H9 (cell line): ENCODE measurements around the gene ANO10. TPM values are rescaled to one million over a fixed set of nuclear protein-coding genes. Genes with fewer than 3 reads are reported as not detected.

Experiments
- DNase-seq: peaks from one replicate; pipeline ENCODE4 v3.0.0-alpha.2; 2017
- H2AFZ ChIP-seq: one replicate; pipeline ENCODE4 v1.6.1; 2013; ENCODE audit warnings: mild to moderate bottlenecking, low read length, control low read depth, moderate library complexity
- H2AK5ac ChIP-seq: 2 replicates; pipeline ENCODE4 v1.6.1; 2013; ENCODE audit warnings: low read length, control low read depth, mixed read lengths; ENCODE audit not compliant: insufficient read length
- H2BK120ac ChIP-seq: one replicate; pipeline ENCODE4 v1.6.1; 2013; ENCODE audit warnings: low read depth, mild to moderate bottlenecking, low read length, control low read depth, inconsistent platforms; ENCODE audit not compliant: poor library complexity, severe bottlenecking
- H2BK12ac ChIP-seq: 2 replicates; pipeline ENCODE4 v1.6.1; 2013; ENCODE audit warnings: low read length, control low read depth, mixed read lengths, low read depth; ENCODE audit not compliant: insufficient read length
- H2BK15ac ChIP-seq: 2 replicates; pipeline ENCODE4 v1.6.1; 2013; ENCODE audit warnings: low read depth, low read length, control low read depth
- H2BK20ac ChIP-seq: one replicate; pipeline ENCODE4 v1.6.1; 2013; ENCODE audit warnings: low read depth, mild to moderate bottlenecking, low read length, control low read depth, inconsistent platforms; ENCODE audit not compliant: poor library complexity, severe bottlenecking
- H2BK5ac ChIP-seq: 2 replicates; pipeline ENCODE4 v1.6.1; 2013; ENCODE audit warnings: low read length, control low read depth, mixed read lengths; ENCODE audit not compliant: insufficient read length
- H3K14ac ChIP-seq: 2 replicates; pipeline ENCODE4 v1.6.1; 2013; ENCODE audit warnings: low read length, control low read depth; ENCODE audit not compliant: insufficient read depth
- H3K18ac ChIP-seq: 2 replicates; pipeline ENCODE4 v1.6.1; 2013; ENCODE audit warnings: low read depth, mild to moderate bottlenecking, mixed read lengths, low read length, control low read depth; ENCODE audit not compliant: insufficient read length
- H3K23ac ChIP-seq: 2 replicates; pipeline ENCODE4 v1.6.1; 2013; ENCODE audit warnings: low read length, control low read depth, mixed read lengths, low read depth; ENCODE audit not compliant: insufficient read length
- H3K23me2 ChIP-seq: 2 replicates; pipeline ENCODE4 v1.6.1; 2013; ENCODE audit warnings: low read depth, mild to moderate bottlenecking, mixed read lengths, low read length, control low read depth; ENCODE audit not compliant: insufficient read length, poor library complexity, severe bottlenecking
- H3K27ac ChIP-seq: 2 replicates; pipeline ENCODE4 v1.5.1; 2013; ENCODE audit warnings: low read length, control low read depth, mixed read lengths, low read depth; ENCODE audit not compliant: insufficient read length
- H3K27me3 ChIP-seq: 2 replicates; pipeline ENCODE4 v1.6.1; 2013; ENCODE audit warnings: low read length, control low read depth, inconsistent platforms; ENCODE audit not compliant: insufficient read depth
- H3K4ac ChIP-seq: 2 replicates; pipeline ENCODE4 v1.6.1; 2013; ENCODE audit warnings: low read depth, mild to moderate bottlenecking, control low read depth, inconsistent platforms, low read length, moderate library complexity
- H3K4me1 ChIP-seq: 2 replicates; pipeline ENCODE4 v1.6.1; 2013; ENCODE audit warnings: low read length, control low read depth, inconsistent platforms; ENCODE audit not compliant: insufficient read depth
- H3K4me2 ChIP-seq: 2 replicates; pipeline ENCODE4 v1.6.1; 2013; ENCODE audit warnings: low read length, control low read depth, mixed read lengths; ENCODE audit not compliant: insufficient read length, insufficient read depth
- H3K56ac ChIP-seq: 2 replicates; pipeline ENCODE4 v1.6.1; 2013; ENCODE audit warnings: low read depth, mild to moderate bottlenecking, mixed read lengths, low read length, control low read depth; ENCODE audit not compliant: insufficient read length
- H3K79me1 ChIP-seq: 2 replicates; pipeline ENCODE4 v1.6.1; 2013; ENCODE audit warnings: low read depth, mild to moderate bottlenecking, moderate library complexity, low read length, control low read depth, inconsistent platforms; ENCODE audit not compliant: insufficient read depth, poor library complexity, severe bottlenecking
- H3K79me2 ChIP-seq: 2 replicates; pipeline ENCODE4 v1.6.1; 2013; ENCODE audit warnings: low read length, control low read depth, inconsistent platforms; ENCODE audit not compliant: insufficient read depth
- H3K9ac ChIP-seq: 2 replicates; pipeline ENCODE4 v1.6.1; 2013; ENCODE audit warnings: low read length, control low read depth, mixed read lengths; ENCODE audit not compliant: insufficient read length; ENCODE audit errors: extremely low read depth
- H3K9me3 ChIP-seq: one replicate; pipeline ENCODE4 v1.6.1; 2013; ENCODE audit warnings: low read depth, low read length, inconsistent platforms; ENCODE audit not compliant: control insufficient read depth
- H3T11ph ChIP-seq: one replicate; pipeline ENCODE4 v1.6.1; 2013; ENCODE audit warnings: mild to moderate bottlenecking, low read length, control low read depth, inconsistent platforms
- H4K20me1 ChIP-seq: one replicate; pipeline ENCODE4 v1.6.1; 2013; ENCODE audit not compliant: control insufficient read depth, insufficient read length, insufficient read depth
- H4K5ac ChIP-seq: 2 replicates; pipeline ENCODE4 v1.6.1; 2013; ENCODE audit warnings: low read depth, mild to moderate bottlenecking, mixed read lengths, low read length, control low read depth; ENCODE audit not compliant: insufficient read length
- H4K8ac ChIP-seq: replicated peaks from 2 replicates; pipeline ENCODE4 v1.6.1; 2013; ENCODE audit warnings: low read length, control low read depth, mixed read lengths, low read depth; ENCODE audit not compliant: insufficient read length
- H4K91ac ChIP-seq: 2 replicates; pipeline ENCODE4 v1.6.1; 2013; ENCODE audit warnings: low read depth, mild to moderate bottlenecking, moderate library complexity, mixed read lengths, low read length, control low read depth; ENCODE audit not compliant: insufficient read length
- H3K27ac Mint-ChIP-seq, 3 experiments: 2 replicates in 2 of 3; 3 replicates in 1 of 3; pipeline ENCODE4 v1.8.0; 2020 to 2021; ENCODE audit warnings: mixed read lengths in 3 of 3, mild to moderate bottlenecking in 1 of 3, moderate library complexity in 1 of 3
- H3K27me3 Mint-ChIP-seq: 2 replicates; pipeline ENCODE4 v1.8.0; 2021; ENCODE audit warnings: low read depth, mild to moderate bottlenecking, moderate library complexity, mixed read lengths
- H3K36me3 Mint-ChIP-seq, 3 experiments: 2 replicates in 2 of 3; 3 replicates in 1 of 3; pipeline ENCODE4 v1.8.0; 2020 to 2021; ENCODE audit warnings: low read depth in 3 of 3, mixed read lengths in 3 of 3; ENCODE audit not compliant: insufficient read depth in 1 of 3
- H3K4me1 Mint-ChIP-seq, 2 experiments: 2 replicates each; pipeline ENCODE4 v1.8.0; 2020; ENCODE audit warnings: mixed read lengths in 2 of 2
- H3K4me3 Mint-ChIP-seq, 2 experiments: 2 replicates in 1 of 2; 3 replicates in 1 of 2; pipeline ENCODE4 v1.8.0; 2020 to 2021; ENCODE audit warnings: mild to moderate bottlenecking in 2 of 2, mixed read lengths in 2 of 2, moderate library complexity in 1 of 2
- H3K9me3 Mint-ChIP-seq, 2 experiments: 2 replicates in 1 of 2; 3 replicates in 1 of 2; pipeline ENCODE4 v1.8.0; 2020; ENCODE audit warnings: mild to moderate bottlenecking in 2 of 2, mixed read lengths in 2 of 2, moderate library complexity in 1 of 2
- WGBS: extraction: QIAGEN DNeasy Blood & Tissue Kit; methylation state at CpG from one replicate; pipeline ENCODE4 v1.1.7; 2013; ENCODE audit warnings: missing lambda C conversion rate, low lambda C conversion rate, mixed read lengths; ENCODE audit not compliant: insufficient read length; ENCODE audit errors: extremely low coverage; 5-methylcytosine and 5-hydroxymethylcytosine counted together
- total RNA-seq: library from RNA; stranded (reverse); gene quantifications from 2 replicates; pipeline ENCODE4 v1.2.1, GENCODE V29; 2021
- TF ChIP-seq, protein P1 (sequence below): fragments of 200-600 bp; sonication (generic); conservative IDR thresholded peaks from 3 replicates; pipeline ENCODE4 v1.8.0; 2021; ENCODE audit warnings: antibody characterized with exemption, mild to moderate bottlenecking

Gene ANO10
- total RNA-seq, 1 experiment from 2014 or later = 38.7 TPM

- Histone ChIP-seq H2BK5ac (no peak overlapping the region), H3K79me2 (no peaks in the 10 kb centered on the region), H4K5ac (no peak overlapping the region), H3K4me2 (no peak overlapping the region), H2BK120ac (no peak overlapping the region), H3K14ac (no peak overlapping the region), H2BK12ac (no peak overlapping the region), H3K18ac (no peak overlapping the region), H3K23ac (no peak overlapping the region), H3K23me2 (no peaks in the 10 kb centered on the region), H4K20me1 (no peaks in the 10 kb centered on the region), H3K56ac (no peak overlapping the region), H3K79me1 (no peaks in the 10 kb centered on the region), H4K91ac (no peak overlapping the region), H3K9me3 (no peaks in the 10 kb centered on the region), H2BK15ac (no peak overlapping the region), H3K9ac (no peak overlapping the region), H3K4ac (no peak overlapping the region), H2AFZ (no peak overlapping the region), H3K4me1 (no peaks in the 10 kb centered on the region), H3K27ac (no peak overlapping the region), H2AK5ac (no peak overlapping the region), H3T11ph (no peak overlapping the region), H4K8ac (no peak overlapping the region), H2BK20ac (no peak overlapping the region), H3K27me3 (no peaks in the 10 kb centered on the region)
- Mint-ChIP-seq H3K27me3 (no peaks in the 10 kb centered on the region), H3K4me1 (peaks cover 0 to 4% of the 10 kb centered on the region in 2 experiments; a peak in 1 of 4 replicates), H3K36me3 (no peaks in the 10 kb centered on the region), H3K4me3 (no peak overlapping the region), H3K27ac (no peak overlapping the region), H3K9me3 (no peaks in the 10 kb centered on the region)
- TF ChIP-seq, protein P1, sequence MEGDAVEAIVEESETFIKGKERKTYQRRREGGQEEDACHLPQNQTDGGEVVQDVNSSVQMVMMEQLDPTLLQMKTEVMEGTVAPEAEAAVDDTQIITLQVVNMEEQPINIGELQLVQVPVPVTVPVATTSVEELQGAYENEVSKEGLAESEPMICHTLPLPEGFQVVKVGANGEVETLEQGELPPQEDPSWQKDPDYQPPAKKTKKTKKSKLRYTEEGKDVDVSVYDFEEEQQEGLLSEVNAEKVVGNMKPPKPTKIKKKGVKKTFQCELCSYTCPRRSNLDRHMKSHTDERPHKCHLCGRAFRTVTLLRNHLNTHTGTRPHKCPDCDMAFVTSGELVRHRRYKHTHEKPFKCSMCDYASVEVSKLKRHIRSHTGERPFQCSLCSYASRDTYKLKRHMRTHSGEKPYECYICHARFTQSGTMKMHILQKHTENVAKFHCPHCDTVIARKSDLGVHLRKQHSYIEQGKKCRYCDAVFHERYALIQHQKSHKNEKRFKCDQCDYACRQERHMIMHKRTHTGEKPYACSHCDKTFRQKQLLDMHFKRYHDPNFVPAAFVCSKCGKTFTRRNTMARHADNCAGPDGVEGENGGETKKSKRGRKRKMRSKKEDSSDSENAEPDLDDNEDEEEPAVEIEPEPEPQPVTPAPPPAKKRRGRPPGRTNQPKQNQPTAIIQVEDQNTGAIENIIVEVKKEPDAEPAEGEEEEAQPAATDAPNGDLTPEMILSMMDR = no peak
- no CpG with 5 or more reads among the region's 9 CpGs for WGBS
- no peak for DNase-seq
These were observed 220.8 kb downstream of the ANO10 start for GRCh38 chr3:43400781-43401730.
